ENCODE results near the gene MPC1L. TPM values are rescaled to one million over a fixed set of nuclear protein-coding genes. Genes with fewer than 3 reads are reported as not detected.

The MPC1L gene
- total RNA-seq = not detected

DNA sequence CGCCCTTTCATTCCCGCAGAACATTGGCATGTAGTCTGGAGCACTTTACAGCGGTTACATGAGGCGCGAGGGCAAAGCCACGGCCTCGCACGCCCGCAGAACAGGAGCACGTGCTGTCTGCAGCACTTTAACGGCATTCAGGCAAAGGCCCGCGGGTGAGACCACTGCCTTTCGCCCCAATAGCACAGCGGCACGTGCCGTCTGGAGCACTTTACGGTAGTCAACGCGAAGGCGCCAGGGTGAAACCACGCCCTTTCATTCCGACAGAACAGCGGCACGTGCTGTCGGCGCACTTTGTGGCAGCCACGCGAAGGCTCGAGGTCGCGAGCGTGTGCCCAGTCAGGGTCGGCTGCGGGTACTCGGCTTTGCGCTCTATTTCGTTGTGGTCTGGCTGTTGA lies at the start of gene MPC1L:
Gene MPC1L (plus strand): TSS at position 290 of the 398 bp plus-strand sequence. CDS start 138 bp downstream, outside the sequence.

GRCh38 chrX:40580537-40581335 lies 42.5 kb upstream of the MPC1L start, which contains the start of gene ATP6AP2:
Gene ATP6AP2, plus strand, starts transcription at chrX:40580970. Its CDS starts 96 bp downstream, at chrX:40581066.

DNA sequence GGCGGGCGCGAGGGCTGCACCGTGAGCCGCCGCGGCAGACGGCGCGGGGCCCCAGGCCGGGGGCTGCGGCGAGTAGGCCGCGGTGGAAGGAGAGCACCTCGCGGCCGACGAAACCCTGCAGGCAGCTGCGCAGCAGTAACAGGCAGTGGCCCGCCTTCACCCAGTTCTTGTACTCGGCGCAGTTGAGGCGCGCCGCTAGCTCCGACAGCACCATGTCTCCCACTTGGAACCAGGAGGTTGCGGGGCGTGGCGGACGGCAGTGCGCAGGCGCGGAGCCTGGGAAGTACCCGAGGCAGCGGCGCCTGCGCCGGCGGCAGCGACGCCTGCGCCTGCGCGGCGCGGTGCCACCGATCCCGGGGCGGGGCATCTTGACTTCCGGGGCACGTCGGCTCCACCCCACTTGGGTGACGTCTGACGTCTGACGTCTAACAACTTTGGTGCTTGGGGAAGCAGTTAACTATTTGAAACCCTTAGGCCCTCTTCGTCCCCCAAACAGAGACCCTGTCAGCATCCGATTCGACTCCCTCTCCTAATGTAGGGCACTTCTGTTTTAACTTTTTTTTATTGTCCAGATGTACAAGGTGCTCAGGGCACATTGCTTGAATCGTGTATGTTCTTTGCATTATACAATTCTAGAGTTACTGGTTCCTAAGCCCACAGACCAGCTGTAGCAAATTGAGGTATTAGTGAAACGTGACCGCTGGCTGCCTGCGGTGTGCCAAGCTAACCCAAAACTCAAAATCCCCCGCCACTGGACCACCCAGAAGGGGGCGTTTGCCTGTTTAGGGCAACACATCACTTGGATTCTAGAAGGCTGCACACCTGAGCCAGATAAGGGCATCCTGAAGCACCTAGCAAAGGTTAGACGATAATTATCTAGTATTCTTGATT lies 24.3 kb downstream of the MPC1L start, which contains the start of gene CXorf38:
Gene CXorf38 (minus strand): TSS at position 255 of the 891 bp plus-strand sequence. CDS start 41 bp downstream, at position 214.

Other genes starting within 250 kb of the MPC1L start
- gene ATP6AP2, start 42.5 kb upstream of the MPC1L start, total RNA-seq = 113 TPM
- gene CXorf38, start 24.1 kb downstream of the MPC1L start, total RNA-seq = 13.4 TPM
- 33.8 TPM for gene MED14, start 112.1 kb downstream of the MPC1L start, total RNA-seq

All from metanephros (tissue), 1 donor.